Left kidney (tissue), 8 donors: ENCODE measurements around the gene EPB41L2. TPM values are rescaled to one million over a fixed set of nuclear protein-coding genes. Genes with fewer than 3 reads are reported as not detected.
"Not testable (repeated sequence)": the region's sequence is repeated elsewhere in the genome, so short reads cannot be mapped to it uniquely, and the experiment has no call there.

ENCODE experiments used
- DNase-seq: peaks from one replicate; pipeline ENCODE4 v3.0.0-alpha.2; 2013
- long read RNA-seq, 8 donors: transcript quantifications; one replicate each; lab custom pipeline, GENCODE V29; 2026
- polyA plus RNA-seq: library from polyadenylated mRNA; unstranded; fragments of 120-200 nt; gene quantifications from one replicate; pipeline ENCODE4 v1.2.1, GENCODE V29; 2013; ENCODE audit not compliant: insufficient read length

The EPB41L2 gene
- 206 TPM for polyA plus RNA-seq
- long read RNA-seq, donor 1, full-length matches to known transcripts, result 17 of 44 reads
- long read RNA-seq, donor 1, partial matches to known transcripts, result 27 of 44 reads
- long read RNA-seq, donor 1, other reads (novel, unspliced or antisense), result 0 of 44 reads
- long read RNA-seq, donor 2, full-length matches to known transcripts, result 13 of 31 reads
- long read RNA-seq, donor 2, partial matches to known transcripts, result 18 of 31 reads
- long read RNA-seq, donor 2, other reads (novel, unspliced or antisense), result 0 of 31 reads
- long read RNA-seq, donor 3, full-length matches to known transcripts, result 14 of 28 reads
- long read RNA-seq, donor 3, partial matches to known transcripts, result 14 of 28 reads
- long read RNA-seq, donor 3, other reads (novel, unspliced or antisense), result 0 of 28 reads
- long read RNA-seq, donor 4, partial matches to known transcripts, result 0 of 5 reads
- long read RNA-seq, donor 4, other reads (novel, unspliced or antisense), result 0 of 5 reads
- long read RNA-seq, donor 5, full-length matches to known transcripts, result 6 of 6 reads
- long read RNA-seq, donor 5, partial matches to known transcripts, result 0 of 6 reads
- long read RNA-seq, donor 5, other reads (novel, unspliced or antisense), result 0 of 6 reads
- long read RNA-seq, donor 6, full-length matches to known transcripts, result 16 of 25 reads
- long read RNA-seq, donor 6, partial matches to known transcripts, result 9 of 25 reads
- long read RNA-seq, donor 6, other reads (novel, unspliced or antisense), result 0 of 25 reads
- long read RNA-seq, donor 7, full-length matches to known transcripts, result 23 of 63 reads
- long read RNA-seq, donor 7, partial matches to known transcripts, result 40 of 63 reads
- long read RNA-seq, donor 7, other reads (novel, unspliced or antisense), result 0 of 63 reads
- long read RNA-seq, donor 8, partial matches to known transcripts, result 0 of 5 reads
- long read RNA-seq, donor 8, other reads (novel, unspliced or antisense), result 0 of 5 reads

DNA sequence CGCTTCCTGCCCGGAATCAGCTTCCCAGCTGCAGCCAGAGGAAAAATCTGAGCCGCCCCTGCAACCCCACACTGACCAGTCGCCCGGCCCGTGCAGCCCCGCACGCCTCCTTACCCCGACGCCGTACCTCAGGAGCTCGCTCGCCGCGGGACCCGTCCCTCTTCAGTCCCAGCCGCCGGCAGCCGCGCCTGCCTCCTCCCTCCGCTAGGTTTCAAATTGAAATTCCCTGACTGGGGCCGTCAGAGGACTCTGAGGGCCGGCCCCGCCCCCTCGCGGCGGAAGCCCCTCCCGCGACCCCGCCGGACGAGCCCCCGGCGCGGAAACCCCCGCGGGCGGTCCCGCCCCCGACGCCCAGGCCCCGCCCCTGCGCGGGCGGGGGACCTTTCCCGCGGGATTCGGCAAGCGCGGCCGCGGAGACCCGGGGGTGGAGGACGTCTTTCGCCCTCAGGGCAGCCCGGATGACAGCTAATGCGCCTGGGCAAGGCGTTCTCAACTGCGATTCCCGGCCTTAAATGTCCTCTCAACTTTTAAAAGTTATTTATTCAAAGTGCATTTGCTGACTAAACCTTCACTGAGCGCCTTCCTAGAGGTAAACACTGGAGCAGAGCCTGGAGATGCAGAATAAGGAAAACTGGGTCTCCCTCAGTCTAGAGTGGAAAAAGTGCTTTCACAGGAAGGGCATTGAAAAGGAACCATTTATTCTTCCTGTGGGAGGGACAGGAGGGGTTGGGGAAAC lies at the start of gene EPB41L2:
TSS of gene EPB41L2 (minus strand) at position 218 of the 736 bp plus-strand sequence. CDS start 106,760 bp downstream, outside the sequence.
- DNase-seq, result peak; percentile 90

DNA sequence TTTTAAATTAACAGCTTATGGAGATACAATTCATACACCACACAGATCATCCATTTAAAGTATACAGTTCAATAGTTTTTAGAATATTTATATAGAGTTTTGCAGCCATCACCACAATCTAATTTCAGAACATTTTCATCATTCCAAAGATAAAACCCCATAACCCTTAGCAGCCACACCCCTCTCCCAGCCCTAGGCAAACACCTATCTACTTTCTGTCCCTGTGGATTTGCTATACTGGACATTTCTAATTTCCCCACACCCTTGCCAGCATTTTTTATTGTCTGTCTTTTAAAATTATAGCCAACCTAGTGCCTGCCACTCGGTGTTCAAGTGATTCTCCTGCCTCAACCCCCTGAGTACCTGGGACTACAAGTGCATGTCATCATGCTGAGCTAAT lies 49.2 kb upstream of the EPB41L2 start:
- DNase-seq, result no peak

DNA sequence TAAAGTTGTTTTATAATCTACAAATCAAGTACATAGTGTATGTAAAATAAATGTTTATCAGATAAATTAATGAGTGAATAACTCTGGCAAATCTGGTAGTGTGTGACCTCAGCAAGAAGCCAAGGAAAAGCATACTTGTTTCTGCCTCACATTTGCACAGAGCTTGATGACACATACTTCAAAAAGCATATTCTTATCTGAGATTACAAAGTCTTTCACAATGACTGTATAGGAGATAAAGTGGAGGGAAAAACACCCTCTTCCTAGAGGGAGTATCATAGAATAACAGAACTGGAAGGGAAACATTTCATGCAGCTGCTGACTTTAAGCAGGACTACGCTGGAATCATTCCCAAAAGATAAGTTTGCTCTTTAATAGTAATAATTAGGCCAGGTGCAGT lies 44.1 kb upstream of the EPB41L2 start:
- DNase-seq, result no peak

DNA sequence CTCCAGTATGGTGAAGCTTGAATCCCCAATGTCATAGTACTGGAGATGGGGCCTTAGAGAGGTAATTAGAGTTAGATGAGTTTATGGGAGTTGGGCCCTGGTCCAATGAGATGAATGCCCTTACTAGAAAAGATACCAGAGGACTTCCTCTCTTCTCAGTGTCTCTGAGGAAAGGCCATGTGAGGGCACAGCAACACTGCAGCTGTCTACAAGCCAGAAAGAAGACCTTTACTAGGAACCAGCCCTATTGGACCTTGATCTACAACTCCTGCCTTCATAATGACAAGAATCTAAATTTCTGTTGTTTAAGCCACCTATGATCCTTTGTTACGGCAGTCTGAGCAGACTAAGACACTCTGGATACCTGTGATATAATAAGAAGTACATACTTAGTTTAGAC lies 40.9 kb upstream of the EPB41L2 start:
- no peak for DNase-seq

DNA sequence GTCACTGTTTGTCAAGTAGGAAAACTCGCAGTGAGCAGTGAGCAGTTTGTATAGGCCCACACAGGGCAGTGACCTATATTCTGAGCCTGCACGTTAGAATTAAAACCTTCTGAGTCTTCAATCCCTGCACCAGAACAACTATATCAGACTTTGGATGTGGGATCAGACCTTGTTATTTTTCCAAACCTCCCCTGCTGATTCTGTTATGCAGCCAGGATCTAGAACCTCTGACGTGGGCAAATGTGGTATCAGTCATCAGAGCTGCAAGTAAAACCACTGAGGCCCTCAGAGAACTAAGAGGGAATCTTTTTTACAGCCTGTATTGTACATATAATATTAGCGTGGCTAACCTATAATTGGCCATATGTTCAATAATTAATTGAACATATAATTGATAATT lies 40.3 kb upstream of the EPB41L2 start:
- DNase-seq, result no peak

DNA sequence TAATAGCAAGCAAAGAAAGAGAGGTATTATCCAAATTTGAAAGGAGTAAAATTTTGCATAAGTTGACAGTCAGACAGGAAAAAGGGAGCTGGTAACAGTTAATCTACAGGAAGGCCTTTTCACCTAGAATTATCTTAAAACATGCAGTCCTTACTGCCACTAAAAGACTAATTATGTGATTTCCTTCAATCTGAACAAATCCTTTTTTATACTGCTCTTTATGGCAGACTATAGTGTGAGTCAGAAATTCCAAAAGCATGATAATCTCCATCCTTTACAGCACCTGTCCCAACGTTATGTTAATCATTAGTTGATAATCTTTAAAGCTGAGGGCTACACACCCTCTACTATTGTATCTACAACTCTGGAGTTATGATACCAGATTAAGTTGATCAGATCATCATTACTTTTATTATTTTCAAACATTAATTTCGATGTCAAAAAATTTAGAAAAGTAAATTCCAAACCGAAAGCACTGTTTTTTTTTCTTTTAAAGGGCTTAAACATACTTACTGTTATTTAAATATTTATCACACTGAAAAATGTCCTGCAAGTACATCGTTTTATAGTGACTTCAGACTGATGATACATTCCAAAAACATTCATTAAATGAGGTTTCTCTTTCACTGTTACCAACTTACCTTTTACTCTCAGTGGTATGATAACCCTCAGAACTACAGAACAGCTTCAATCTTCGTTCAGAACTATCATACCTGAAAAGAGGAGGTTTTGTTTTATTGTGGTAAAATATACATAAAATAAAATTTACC lies 39.1 kb upstream of the EPB41L2 start:
- no peak for DNase-seq

DNA sequence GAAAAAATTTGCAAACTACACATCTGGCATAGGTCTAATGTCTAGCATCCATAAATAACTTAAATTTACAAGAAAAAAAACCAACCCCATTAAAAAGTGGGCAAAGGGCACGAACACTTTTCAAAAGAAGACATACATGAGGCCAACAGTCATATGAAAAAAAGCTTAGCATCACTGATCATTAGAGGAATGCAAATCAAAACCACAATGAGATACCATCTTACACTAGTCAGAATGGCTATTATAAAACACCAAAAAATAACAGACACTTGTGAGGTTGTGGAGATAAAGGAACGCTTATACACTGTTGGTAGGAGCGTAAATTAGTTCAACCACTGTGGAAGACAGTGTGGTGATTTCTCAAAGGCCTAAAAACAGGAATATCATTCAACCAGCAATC lies 33.7 kb upstream of the EPB41L2 start:
- no peak for DNase-seq

DNA sequence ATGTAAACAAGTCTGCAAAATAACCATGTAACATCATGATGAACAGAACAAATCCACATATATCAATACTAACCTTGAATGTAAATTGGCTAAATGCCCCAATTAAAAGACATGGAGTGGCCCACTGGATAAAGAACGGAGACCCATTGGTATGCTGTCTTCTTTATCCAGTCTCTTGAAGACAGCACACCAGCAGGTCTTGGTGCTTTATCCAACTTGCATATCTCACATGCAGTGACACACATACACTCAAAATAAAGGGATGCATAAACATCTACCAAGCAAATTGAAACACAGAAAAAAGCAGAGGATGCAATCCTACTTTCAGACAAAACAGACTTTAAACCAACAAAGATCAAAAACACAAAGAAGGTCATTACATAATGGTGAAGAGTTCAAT lies 30.3 kb upstream of the EPB41L2 start:
- DNase-seq, result no peak

DNA sequence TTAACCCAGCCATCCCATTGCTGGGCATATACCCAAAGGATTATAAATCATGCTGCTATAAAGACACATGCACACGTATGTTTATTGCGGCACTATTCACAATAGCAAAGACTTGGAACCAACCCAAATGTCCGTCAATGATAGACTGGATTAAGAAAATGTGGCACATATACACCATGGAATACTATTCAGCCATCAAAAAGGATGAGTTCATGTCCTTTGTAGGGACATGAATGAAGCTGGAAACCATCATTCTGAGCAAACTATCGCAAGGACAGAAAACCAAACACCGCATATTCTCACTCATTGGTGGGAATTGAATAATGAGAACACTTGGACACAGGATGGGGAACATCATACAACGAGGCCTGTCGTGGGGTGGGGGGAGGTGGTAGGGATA lies 28.9 kb upstream of the EPB41L2 start:
- DNase-seq, result not testable (repeated sequence)

DNA sequence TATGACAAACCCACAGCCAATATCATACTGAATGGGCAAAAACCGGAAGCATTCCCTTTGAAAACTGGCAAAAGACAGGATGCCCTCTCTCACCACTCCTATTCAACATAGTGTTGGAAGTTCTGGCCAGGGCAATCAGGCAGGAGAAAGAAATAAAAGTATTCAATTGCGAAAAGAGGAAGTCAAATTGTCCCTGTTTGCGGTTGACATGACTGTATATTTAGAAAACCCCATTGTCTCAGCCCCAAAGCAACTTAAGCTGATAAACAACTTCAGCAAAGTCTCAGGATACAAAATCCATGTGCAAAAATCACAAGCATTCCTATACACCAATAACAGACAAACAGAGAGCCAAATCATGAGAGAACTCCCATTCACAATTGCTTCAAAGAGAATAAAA lies 27.3 kb upstream of the EPB41L2 start:
- DNase-seq, result not testable (repeated sequence)

DNA sequence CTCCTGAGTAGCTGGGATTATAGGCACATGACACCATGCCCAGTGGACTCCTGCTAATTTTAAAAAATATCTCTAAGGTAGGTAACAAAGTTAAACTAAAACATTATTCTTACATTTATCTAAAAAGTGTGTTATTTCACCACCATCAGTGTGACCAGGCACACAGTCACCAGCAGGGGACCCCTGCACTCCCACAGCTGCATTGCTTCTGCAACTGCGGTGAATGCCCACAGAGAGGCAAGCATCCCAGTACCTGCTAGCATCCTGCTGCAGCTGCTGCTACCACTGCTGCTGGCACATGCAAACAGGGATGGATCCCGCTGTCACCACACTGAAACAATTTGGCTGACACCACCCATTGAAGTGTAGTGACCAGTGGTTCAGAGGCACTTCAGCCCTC lies 21.9 kb upstream of the EPB41L2 start:
- DNase-seq, result no peak

DNA sequence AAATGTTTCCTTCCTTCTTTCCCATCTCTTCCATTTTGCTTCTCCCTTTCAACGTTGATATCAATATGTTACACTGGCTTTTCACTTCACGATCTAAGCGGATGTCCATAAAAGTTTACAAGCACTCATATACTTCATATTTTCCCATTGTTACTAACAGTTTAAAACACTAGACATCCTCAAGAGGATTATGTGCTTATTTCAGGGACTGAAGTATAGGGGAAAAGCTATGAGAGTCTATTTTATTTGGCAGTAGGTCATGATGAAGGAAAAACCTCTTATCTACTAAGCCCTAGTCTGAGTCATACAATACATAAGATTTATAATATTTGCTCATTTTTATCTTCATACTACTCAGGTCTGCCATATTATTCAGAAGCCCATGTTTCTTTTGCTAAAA lies 20.6 kb upstream of the EPB41L2 start:
- no peak for DNase-seq

DNA sequence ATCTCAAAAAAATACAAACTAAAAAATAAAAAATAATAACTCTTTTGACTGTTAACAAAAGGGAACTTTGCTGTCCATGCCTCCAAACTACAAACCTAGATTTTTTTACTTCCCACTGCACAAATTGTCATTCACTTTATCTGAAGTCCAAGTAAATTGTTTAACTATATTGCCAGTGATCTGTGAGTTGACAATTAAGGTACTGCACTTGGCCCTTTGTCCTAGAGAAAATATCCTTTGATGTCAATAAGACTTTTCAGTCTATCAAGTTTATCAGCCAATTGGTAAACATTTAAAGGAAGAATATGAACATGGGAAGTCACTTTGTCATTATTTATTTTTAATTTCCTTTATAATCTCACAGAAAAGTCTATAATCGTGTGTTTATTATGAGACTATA lies 19.3 kb upstream of the EPB41L2 start:
- DNase-seq, result no peak

DNA sequence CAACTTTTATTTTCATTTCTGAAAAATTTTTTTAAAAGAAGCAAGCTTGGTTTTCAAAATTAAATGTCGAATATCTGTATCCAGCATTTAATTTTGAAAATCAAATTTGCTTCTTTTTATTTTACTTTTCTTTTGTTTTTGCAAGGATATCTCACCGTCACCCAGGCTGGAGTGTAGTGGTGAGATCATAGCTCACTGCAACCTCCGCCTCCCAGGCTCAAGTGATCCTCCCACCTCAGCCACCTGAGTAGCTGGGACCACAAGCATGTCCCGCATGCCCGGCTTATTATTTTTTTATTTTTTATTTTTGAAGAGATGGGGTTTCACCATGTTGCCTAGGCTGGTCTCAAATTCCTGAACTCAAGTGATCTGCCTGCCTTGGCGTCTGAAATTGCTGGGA lies 17.0 kb upstream of the EPB41L2 start:
- no peak for DNase-seq

DNA sequence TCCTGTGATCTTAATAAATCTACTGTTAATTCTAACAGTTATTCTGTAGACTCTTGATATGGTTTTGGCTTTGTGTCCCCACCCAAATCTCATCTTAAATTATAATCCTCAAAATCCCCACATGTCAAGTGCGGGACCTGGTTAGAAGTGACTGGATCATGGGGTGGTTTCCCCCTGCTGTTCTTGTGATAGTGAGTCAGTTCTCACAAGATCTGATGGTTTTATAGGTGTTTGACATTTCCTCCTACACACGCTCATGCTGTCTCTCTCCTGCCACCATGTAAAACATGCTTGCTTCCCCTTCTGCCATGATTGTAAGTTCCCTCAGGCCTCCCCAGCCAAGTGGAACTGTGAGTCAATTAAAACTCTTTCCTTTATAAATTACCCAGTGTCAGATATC lies 10.5 kb upstream of the EPB41L2 start:
- DNase-seq, result no peak

DNA sequence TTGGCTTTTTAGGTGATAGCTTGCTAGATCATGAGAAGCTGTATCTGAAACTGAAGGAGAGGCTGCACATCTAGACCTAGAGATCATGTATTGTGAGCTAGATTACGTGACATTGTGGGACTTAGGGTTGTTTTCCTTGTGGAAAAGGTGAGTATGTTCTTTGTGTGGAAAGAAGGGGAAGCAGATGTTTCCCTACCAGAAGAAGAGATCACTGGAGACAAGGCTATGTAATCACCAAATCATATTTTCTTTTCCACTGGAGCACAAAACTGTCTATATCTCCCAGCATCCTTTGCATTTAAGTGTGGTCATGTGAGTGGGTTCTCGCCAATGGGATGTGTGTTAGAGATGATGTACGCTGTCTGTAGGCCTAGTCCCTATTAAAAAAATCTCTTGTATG lies 7.0 kb upstream of the EPB41L2 start:
- no peak for DNase-seq

DNA sequence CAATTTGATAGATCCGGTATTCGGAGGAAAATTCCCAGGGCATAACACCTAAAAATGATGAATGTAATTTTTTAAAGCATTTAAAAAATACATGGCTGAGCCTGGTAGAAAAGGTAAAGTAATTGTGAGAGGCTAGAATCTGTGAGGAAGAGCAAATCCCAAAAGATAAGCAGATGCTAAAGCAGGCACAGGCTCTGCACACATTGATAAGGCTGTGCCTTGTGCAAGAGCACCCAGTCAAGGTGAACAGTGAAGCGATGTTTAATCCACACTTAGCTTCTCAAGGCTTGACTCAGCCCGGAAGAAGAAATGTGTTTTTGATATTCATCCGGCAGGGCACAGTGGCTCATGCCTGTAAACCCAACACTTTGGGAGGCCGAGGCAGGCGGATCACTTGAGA lies 5.1 kb upstream of the EPB41L2 start:
- DNase-seq, result no peak

DNA sequence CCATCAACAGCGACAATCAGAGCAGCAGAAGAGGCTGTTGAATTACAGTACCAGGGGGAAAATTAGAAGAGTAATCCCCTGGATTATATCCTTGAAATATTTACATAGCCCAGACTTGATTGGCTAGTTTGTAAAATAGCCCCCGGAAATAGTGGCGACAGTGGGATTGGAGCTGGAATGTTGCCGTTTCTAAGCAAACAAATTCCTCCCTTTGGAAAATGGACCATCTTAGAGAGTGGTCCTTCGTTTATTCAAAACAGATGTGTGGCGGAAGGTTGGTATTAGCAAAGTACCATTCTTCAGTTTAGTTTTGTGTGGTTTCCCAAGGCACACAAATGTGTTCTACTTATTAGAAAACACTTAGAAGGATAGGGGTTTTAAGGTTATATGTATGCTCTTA lies 4.5 kb upstream of the EPB41L2 start:
- no peak for DNase-seq

DNA sequence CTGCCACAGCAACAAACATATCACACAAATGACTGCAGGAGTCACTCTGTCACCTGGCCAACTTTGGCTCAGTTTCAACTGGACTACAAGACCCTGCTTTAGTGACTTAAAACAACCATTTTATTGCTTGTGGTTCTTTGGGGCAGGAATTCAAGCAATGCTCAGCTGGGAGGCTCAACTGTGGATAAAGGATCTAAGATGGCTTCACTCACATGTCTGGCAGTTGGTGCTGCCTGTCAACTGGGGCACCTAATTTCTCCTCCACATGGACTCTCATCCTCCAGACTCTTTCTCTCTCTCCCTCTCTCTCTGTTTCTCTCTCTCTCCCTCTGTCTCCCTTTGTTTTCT lies 2.8 kb upstream of the EPB41L2 start:
- no peak for DNase-seq

DNA sequence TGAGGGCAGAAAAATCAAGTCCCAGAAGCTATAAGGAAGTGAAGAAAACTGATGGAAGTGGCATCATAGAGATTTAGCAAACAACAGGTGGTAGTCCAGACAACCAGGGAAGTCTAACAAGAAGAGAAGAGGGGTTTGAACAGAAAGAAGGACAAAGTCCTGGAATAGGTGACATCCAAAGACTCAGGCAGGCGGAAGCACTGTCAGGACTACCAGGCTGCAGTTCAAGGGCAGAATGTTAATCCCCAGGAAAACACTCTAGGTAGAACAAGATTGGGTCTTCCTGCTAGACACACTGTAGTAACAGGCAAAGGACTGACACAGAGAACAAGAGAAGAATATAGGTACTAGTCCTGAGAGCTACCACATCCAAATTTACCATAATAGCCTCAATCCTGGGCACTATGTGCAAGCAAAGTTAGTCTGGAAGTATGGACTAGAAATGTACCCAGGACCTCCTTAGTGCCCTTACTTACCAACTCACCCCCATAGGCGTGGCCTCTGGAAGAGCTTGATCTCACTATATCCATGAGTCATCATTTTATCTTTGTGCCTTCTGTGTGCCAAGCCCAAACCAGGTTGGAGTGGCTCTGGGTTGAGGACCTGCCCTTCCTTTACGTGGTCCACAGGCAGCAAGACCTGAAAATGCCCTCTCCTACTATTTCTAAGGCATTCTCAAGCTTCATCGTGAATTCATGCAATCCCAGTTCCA lies 2.2 kb upstream of the EPB41L2 start:
- DNase-seq, result no peak

DNA sequence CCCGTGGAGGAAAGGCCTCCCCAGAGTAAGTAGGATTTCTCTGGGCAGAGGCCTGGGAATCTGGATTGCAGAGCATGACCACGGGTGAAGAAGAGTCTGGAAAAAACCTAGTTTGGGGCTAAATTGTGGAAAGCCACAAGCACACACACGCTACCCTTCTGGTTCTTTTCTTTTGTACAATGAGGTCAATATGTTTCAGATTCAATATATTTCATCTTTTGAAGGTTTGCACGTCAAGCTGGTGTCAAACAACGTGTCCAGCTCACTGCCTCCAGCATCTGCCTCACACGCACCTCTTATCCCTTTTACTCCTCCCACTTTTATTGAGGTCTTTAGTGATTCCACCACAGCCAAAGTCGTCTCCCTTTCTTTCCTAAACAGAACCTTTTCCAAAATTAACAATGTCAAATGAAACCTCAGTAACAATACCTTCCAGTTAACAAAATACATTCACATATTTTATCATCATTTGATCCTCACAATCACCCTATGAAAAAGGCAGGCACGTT lies 773 bp upstream of the EPB41L2 start:
- no peak for DNase-seq
